Right ventricle myocardium superior (tissue), 1 donor: Measurements from ENCODE around the gene C1orf105. TPM values are rescaled to one million over a fixed set of nuclear protein-coding genes. Genes with fewer than 3 reads are reported as not detected.
"Not testable (repeated sequence)": the region's sequence is repeated elsewhere in the genome, so short reads cannot be mapped to it uniquely, and the experiment has no call there.

Source experiments
- ATAC-seq: fragments of 200-7000 bp; cut with Tn5 transposase; one replicate; pipeline ENCODE4 v1.9.1; 2020; ENCODE audit warnings: mild to moderate bottlenecking; ENCODE audit not compliant: poor library complexity
- DNase-seq: peaks from one replicate; pipeline ENCODE4 v3.0.0-alpha.2; 2020
- intact Hi-C: fragments of 100-400 bp; cut with DNase I; formaldehyde crosslinking; loops from one replicate; pipeline ENCODE4 v1.11.2; 2022
- total RNA-seq: library from RNA; stranded (reverse); fragmentation: NEBNext Ultra II Directional; extraction: Animal tissue kit (Norgen Biotek cat#: 25700); gene quantifications from one replicate; pipeline ENCODE4 v1.2.1, GENCODE V29; 2021
- donor health status: DM: no; HTN: yes; CAD: no; lungs with severe emphysema.

The C1orf105 gene
- total RNA-seq, 1 donor from 2014 or later, result 14.3 TPM

- ATAC-seq, result no peak
- intact Hi-C loops, result no loop called here
- DNase-seq, result no peak
Observed at GRCh38 chr1:172411791-172412338, 8.6 kb upstream of the C1orf105 start.

GRCh38 chr1:172414331-172414730 lies 6.2 kb upstream of the C1orf105 start:
- intact Hi-C loops, result no loop called here
- ATAC-seq, result no peak
- no peak for DNase-seq

GRCh38 chr1:172416496-172417035 lies 3.9 kb upstream of the C1orf105 start:
- DNase-seq (no peak), ATAC-seq (no peak)
- intact Hi-C loops, result no loop called here

GRCh38 chr1:172417557-172417956 lies 2.9 kb upstream of the C1orf105 start:
- ATAC-seq, result no peak
- no peak for DNase-seq
- intact Hi-C loops, result no loop called here

GRCh38 chr1:172421974-172422604 lies 1.6 kb downstream of the C1orf105 start:
- intact Hi-C loops, result loop anchor here (10.0 kb wide), 1 partner anchor 417 kb away; no protein-coding TSS in a partner anchor
- DNase-seq (peak; percentile 51), ATAC-seq (peak; percentile 38)

- DNase-seq, result no peak
- intact Hi-C loops, result loop anchor here (10.0 kb wide), 1 partner anchor 419 kb away; no protein-coding TSS in a partner anchor
- no peak for ATAC-seq
Observed at GRCh38 chr1:172423336-172423735, 2.9 kb downstream of the C1orf105 start.

- intact Hi-C loops, result loop anchor here (10.0 kb wide), 1 partner anchor 421 kb away; no protein-coding TSS in a partner anchor
- DNase-seq, result no peak
Observed at GRCh38 chr1:172425339-172425738, 4.9 kb downstream of the C1orf105 start.

GRCh38 chr1:172427191-172427590 lies 6.7 kb downstream of the C1orf105 start:
- DNase-seq (no peak), ATAC-seq (no peak)
- intact Hi-C loops, result loop anchor here (10.0 kb wide), 1 partner anchor 422 kb away; no protein-coding TSS in a partner anchor

More at GRCh38 chr1:172425339-172425738, 4.9 kb downstream of the C1orf105 start:
- ATAC-seq, result no peak

- intact Hi-C loops, result loop anchor here (10.0 kb wide), 1 partner anchor 425 kb away; no protein-coding TSS in a partner anchor
- peak; percentile 59 for ATAC-seq
- DNase-seq, result no peak
Observed at GRCh38 chr1:172429331-172430127, 9.0 kb downstream of the C1orf105 start.

GRCh38 chr1:172430128-172430454 lies 9.6 kb downstream of the C1orf105 start:
- intact Hi-C loops, result no loop called here
- ATAC-seq (no peak), DNase-seq (no peak)

GRCh38 chr1:172431204-172431603 lies 10.7 kb downstream of the C1orf105 start:
- DNase-seq, result no peak
- intact Hi-C loops, result no loop called here
- no peak for ATAC-seq

GRCh38 chr1:172431721-172432192 lies 11.3 kb downstream of the C1orf105 start:
- no peak for ATAC-seq
- intact Hi-C loops, result no loop called here
- DNase-seq, result no peak

- DNase-seq, result not testable (repeated sequence)
Observed at GRCh38 chr1:172437183-172437582, 16.7 kb downstream of the C1orf105 start.

GRCh38 chr1:172442404-172442803 lies 21.9 kb downstream of the C1orf105 start:
- no peak for ATAC-seq
- DNase-seq, result no peak
- intact Hi-C loops, result loop anchor here (10.0 kb wide), 1 partner anchor 348 kb away; no protein-coding TSS in a partner anchor

More at GRCh38 chr1:172437183-172437582, 16.7 kb downstream of the C1orf105 start:
- ATAC-seq, intact Hi-C loops: not testable (repeated sequence)

GRCh38 chr1:172442843-172443565 lies 22.5 kb downstream of the C1orf105 start:
- no peak for ATAC-seq
- no peak for DNase-seq
- intact Hi-C loops, result loop anchor here (10.0 kb wide), 1 partner anchor 348 kb away; no protein-coding TSS in a partner anchor

- intact Hi-C loops, result loop anchor here (10.0 kb wide), 1 partner anchor 349 kb away; no protein-coding TSS in a partner anchor
- DNase-seq, result peak; percentile 94
- peak; percentile 100 for ATAC-seq
Observed at GRCh38 chr1:172443666-172444453, 23.4 kb downstream of the C1orf105 start, which contains the start of gene PIGC. Gene PIGC (minus strand): TSS chr1:172444069. CDS start chr1:172442622, 1,447 bp downstream.

- no peak for ATAC-seq
- no peak for DNase-seq
- intact Hi-C loops, result loop anchor here (10.0 kb wide), 1 partner anchor 352 kb away; no protein-coding TSS in a partner anchor
Observed at GRCh38 chr1:172446547-172446946, 26.1 kb downstream of the C1orf105 start.
